Measurements from ENCODE around the gene GRM4. TPM values are rescaled to one million over a fixed set of nuclear protein-coding genes. Genes with fewer than 3 reads are reported as not detected.

The GRM4 gene
- total and polyA plus RNA-seq, 10 of the 15 experiments (the other 5 are each of a cell fraction or from before 2014, with no cell fraction given), result 0.01 to 0.31 (median 0.05) TPM; not detected in 2

- no peak for TF ChIP-seq MTA3 (IDR thresholded peaks at IDR 0.05; ENCODE audit: borderline replicate concordance, low read length)
- TF ChIP-seq RELA (IDR thresholded peaks at IDR 0.05; ENCODE audit: borderline replicate concordance, partially characterized antibody), result no peak
- TF ChIP-seq GABPA (IDR thresholded peaks at IDR 0.05; ENCODE audit: low read depth), result no peak
- TF ChIP-seq SRF (IDR thresholded peaks at IDR 0.05; ENCODE audit: low read depth in 2 of 2, low read length in 2 of 2), result no peak
Measured at GRCh38 chr6:34025861-34026260, 120.0 kb downstream of the GRM4 start (continued).

GRCh38 chr6:34025112-34025807 lies 120.6 kb downstream of the GRM4 start:
- DNase-seq (ENCODE audit: low read depth, low spot score) (no peak), FAIRE-seq (no peak), ATAC-seq (no peak)
- no peaks in the 10 kb centered on the region for H4K20me1 ChIP-seq (ENCODE audit: control insufficient read depth, insufficient read depth)
- no peak overlapping the region for H3K4me2 ChIP-seq (ENCODE audit: control insufficient read depth, insufficient read depth)
- no TSS peak for BruUV-seq (replicated peaks)
- peak; percentile 33 for TF ChIP-seq MEF2B (IDR thresholded peaks at IDR 0.05; ENCODE audit: partially characterized antibody, poor library complexity, severe bottlenecking)
- no peak for TF ChIP-seq ESRRA (IDR thresholded peaks at IDR 0.05; ENCODE audit: low read length)
- H3K27ac ChIP-seq (ENCODE audit: control insufficient read depth, insufficient read depth), result no peak overlapping the region
- H3K4me1 ChIP-seq (ENCODE audit: control insufficient read depth, insufficient read depth, low read length), result no peaks in the 10 kb centered on the region
- POLR2A ChIA-PET, result no interaction called here
- no peak overlapping the region for H3K9ac ChIP-seq (ENCODE audit: control insufficient read depth, insufficient read depth, low read length)
- H3K79me2 ChIP-seq (ENCODE audit: control insufficient read depth, insufficient read depth, low read length), result no peaks in the 10 kb centered on the region
- peaks cover 0 to 1% of the 10 kb centered on the region in 2 experiments; a peak in 3 of 4 replicates for H3K27me3 ChIP-seq (replicated peaks in 1 of 2; ENCODE audit: control insufficient read depth in 2 of 2, insufficient read depth in 2 of 2, low read length in 1 of 2)
- no peak overlapping the region for H2AFZ ChIP-seq (ENCODE audit: control insufficient read depth, low read depth, low read length)
- no peaks in the 10 kb centered on the region for H3K36me3 ChIP-seq (ENCODE audit: control insufficient read depth in 2 of 2, insufficient read depth in 2 of 2, low read length in 1 of 2)
- RAD21 ChIA-PET (ENCODE audit: unreplicated experiment), result interaction anchor here (1.1 to 1.7 kb wide), 3 partner anchors 254 to 258 kb away, joined by 4 to 5 read pairs (median 4); no protein-coding TSS in a partner anchor
- no peaks in the 10 kb centered on the region for H3K9me3 ChIP-seq (replicated peaks; ENCODE audit: control insufficient read depth, insufficient read depth, low read length)
- WGBS (ENCODE audit: insufficient coverage, insufficient replicate concordance, low lambda C conversion rate, missing lambda C conversion rate), result 17% methylated on average over 8 of the region's 8 CpGs
- SMC1A ChIA-PET (ENCODE audit: uncharacterized antibody, unreplicated experiment), result no interaction called here
- in situ Hi-C loops (cut with MboI) (no loop called here), intact Hi-C loops (cut with micrococcal nuclease; ENCODE audit: unreplicated experiment) (no loop called here)
- no peak overlapping the region for H3K4me3 ChIP-seq
- CTCF ChIA-PET, result interaction anchor here (0.8 to 6.0 kb wide), 4 partner anchors 137 to 310 kb away, joined by 3 to 49 read pairs (median 5); no protein-coding TSS in a partner anchor

Data from GM12878 (cell line).